ENCODE measurements around the gene CTNNAL1.

GRCh38 chr9:109017061-109017460, 3.8 kb upstream of the CTNNAL1 start:
- TF ChIP-seq, protein P1, sequence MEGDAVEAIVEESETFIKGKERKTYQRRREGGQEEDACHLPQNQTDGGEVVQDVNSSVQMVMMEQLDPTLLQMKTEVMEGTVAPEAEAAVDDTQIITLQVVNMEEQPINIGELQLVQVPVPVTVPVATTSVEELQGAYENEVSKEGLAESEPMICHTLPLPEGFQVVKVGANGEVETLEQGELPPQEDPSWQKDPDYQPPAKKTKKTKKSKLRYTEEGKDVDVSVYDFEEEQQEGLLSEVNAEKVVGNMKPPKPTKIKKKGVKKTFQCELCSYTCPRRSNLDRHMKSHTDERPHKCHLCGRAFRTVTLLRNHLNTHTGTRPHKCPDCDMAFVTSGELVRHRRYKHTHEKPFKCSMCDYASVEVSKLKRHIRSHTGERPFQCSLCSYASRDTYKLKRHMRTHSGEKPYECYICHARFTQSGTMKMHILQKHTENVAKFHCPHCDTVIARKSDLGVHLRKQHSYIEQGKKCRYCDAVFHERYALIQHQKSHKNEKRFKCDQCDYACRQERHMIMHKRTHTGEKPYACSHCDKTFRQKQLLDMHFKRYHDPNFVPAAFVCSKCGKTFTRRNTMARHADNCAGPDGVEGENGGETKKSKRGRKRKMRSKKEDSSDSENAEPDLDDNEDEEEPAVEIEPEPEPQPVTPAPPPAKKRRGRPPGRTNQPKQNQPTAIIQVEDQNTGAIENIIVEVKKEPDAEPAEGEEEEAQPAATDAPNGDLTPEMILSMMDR (IDR thresholded peaks at IDR 0.05; ENCODE audit: low read depth, low read length): no peak
- TF ChIP-seq EZH2phosphoT487 (IDR thresholded peaks at IDR 0.05; ENCODE audit: low read depth): no peak
